ENCODE results near the gene C1orf74.

Gene C1orf74

GRCh38 chr1:209815490-209815889 is 31.1 kb upstream of the C1orf74 start:
- H3K4me1 ChIP-seq (ENCODE audit: insufficient read depth, insufficient read length), result peaks cover 3% of the 10 kb centered on the region
- DNase-seq (ENCODE audit: low read depth, low spot score), result no peak
- H3K27me3 ChIP-seq (ENCODE audit: insufficient read depth, insufficient read length), result no peaks in the 10 kb centered on the region
- no peaks in the 10 kb centered on the region for H3K9me3 ChIP-seq (ENCODE audit: insufficient read depth, low read length)
- no peak overlapping the region for H3K4me3 ChIP-seq (ENCODE audit: insufficient read length, low read depth)
- no peak overlapping the region for H3K9ac ChIP-seq (ENCODE audit: insufficient read length, low read depth)
- TF ChIP-seq ZNF274 (IDR thresholded peaks at IDR 0.05; ENCODE audit: low read depth, low read length) (no peak), YY1 (IDR thresholded peaks at IDR 0.05; ENCODE audit: insufficient read depth, insufficient read length) (no peak), SUZ12 (IDR thresholded peaks at IDR 0.05; ENCODE audit: extremely low read depth, insufficient read depth, insufficient read length) (no peak)
- H3K36me3 ChIP-seq (ENCODE audit: insufficient read depth, insufficient read length, low read length), result no peaks in the 10 kb centered on the region

GRCh38 chr1:209813902-209814301 is 29.5 kb upstream of the C1orf74 start:
- H3K27me3 ChIP-seq (ENCODE audit: insufficient read depth, insufficient read length), result no peaks in the 10 kb centered on the region
- no peaks in the 10 kb centered on the region for H3K36me3 ChIP-seq (ENCODE audit: insufficient read depth, insufficient read length, low read length)
- H3K9ac ChIP-seq (ENCODE audit: insufficient read length, low read depth), result no peak overlapping the region
- no peak for TF ChIP-seq ZNF274 (IDR thresholded peaks at IDR 0.05; ENCODE audit: low read depth, low read length)
- no peak for TF ChIP-seq YY1 (IDR thresholded peaks at IDR 0.05; ENCODE audit: insufficient read depth, insufficient read length)
- TF ChIP-seq SUZ12 (IDR thresholded peaks at IDR 0.05; ENCODE audit: extremely low read depth, insufficient read depth, insufficient read length), result no peak
- no peaks in the 10 kb centered on the region for H3K9me3 ChIP-seq (ENCODE audit: insufficient read depth, low read length)
- no peak overlapping the region for H3K4me3 ChIP-seq (ENCODE audit: insufficient read length, low read depth)
- no peak for DNase-seq (ENCODE audit: low read depth, low spot score)
- peaks cover 3% of the 10 kb centered on the region for H3K4me1 ChIP-seq (ENCODE audit: insufficient read depth, insufficient read length)

DNA sequence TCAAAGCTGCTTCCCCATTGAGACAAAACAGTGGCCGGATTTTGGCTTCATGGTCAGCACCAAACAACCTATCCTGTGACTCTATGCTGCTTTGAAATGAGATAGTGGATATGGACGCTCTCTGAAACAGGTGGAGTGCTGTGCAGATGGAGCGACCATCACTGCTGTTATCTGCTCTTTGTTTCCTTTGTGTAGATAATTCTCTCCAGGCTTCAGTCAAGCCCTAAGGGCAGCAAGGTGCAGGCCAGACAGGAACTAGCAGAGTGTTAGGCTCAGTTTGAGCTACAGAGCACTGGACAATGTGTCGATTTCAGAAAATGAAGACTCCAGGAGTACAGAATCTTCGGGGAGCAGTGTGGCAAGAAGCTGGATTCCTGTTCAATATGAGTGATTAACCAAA is 26.4 kb upstream of the C1orf74 start:
- Histone ChIP-seq H3K9me3 (ENCODE audit: insufficient read depth, low read length) (no peaks in the 10 kb centered on the region), H3K27me3 (ENCODE audit: insufficient read depth, insufficient read length) (no peaks in the 10 kb centered on the region), H3K9ac (ENCODE audit: insufficient read length, low read depth) (no peak overlapping the region), H3K36me3 (ENCODE audit: insufficient read depth, insufficient read length, low read length) (no peaks in the 10 kb centered on the region), H3K4me3 (ENCODE audit: insufficient read length, low read depth) (no peak overlapping the region), H3K4me1 (ENCODE audit: insufficient read depth, insufficient read length) (peaks cover 2% of the 10 kb centered on the region)
- TF ChIP-seq ZNF274 (IDR thresholded peaks at IDR 0.05; ENCODE audit: low read depth, low read length) (no peak), SUZ12 (IDR thresholded peaks at IDR 0.05; ENCODE audit: extremely low read depth, insufficient read depth, insufficient read length) (no peak), YY1 (IDR thresholded peaks at IDR 0.05; ENCODE audit: insufficient read depth, insufficient read length) (no peak)
- no peak for DNase-seq (ENCODE audit: low read depth, low spot score)

DNA sequence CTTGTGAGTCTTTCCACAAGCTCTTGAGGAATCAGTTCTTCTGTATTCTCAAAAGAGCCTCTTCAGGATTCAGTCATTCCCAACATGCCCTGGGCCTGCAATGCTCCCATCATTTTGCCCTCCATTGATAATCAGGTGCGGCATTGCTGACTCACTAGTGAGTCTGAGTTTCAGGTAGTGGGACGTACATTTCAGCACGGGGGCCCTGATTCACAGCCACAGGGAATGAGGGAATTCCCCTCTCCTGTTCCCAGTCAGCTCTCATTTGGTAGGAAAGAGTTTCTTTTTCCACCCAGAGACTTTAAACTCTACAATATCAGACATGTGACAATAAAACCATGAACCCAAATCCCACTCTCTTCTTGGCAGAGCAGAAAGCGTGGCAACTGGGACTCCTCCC is 25.3 kb upstream of the C1orf74 start:
- Histone ChIP-seq H3K9ac (ENCODE audit: insufficient read length, low read depth) (no peak overlapping the region), H3K27me3 (ENCODE audit: insufficient read depth, insufficient read length) (no peaks in the 10 kb centered on the region), H3K36me3 (ENCODE audit: insufficient read depth, insufficient read length, low read length) (no peaks in the 10 kb centered on the region), H3K4me3 (ENCODE audit: insufficient read length, low read depth) (no peak overlapping the region), H3K4me1 (ENCODE audit: insufficient read depth, insufficient read length) (peaks cover 3% of the 10 kb centered on the region), H3K9me3 (ENCODE audit: insufficient read depth, low read length) (no peaks in the 10 kb centered on the region)
- no peak for DNase-seq (ENCODE audit: low read depth, low spot score)
- TF ChIP-seq SUZ12 (IDR thresholded peaks at IDR 0.05; ENCODE audit: extremely low read depth, insufficient read depth, insufficient read length), result no peak
- TF ChIP-seq ZNF274 (IDR thresholded peaks at IDR 0.05; ENCODE audit: low read depth, low read length), result no peak
- TF ChIP-seq YY1 (IDR thresholded peaks at IDR 0.05; ENCODE audit: insufficient read depth, insufficient read length), result no peak

- Histone ChIP-seq H3K4me1 (ENCODE audit: insufficient read depth, insufficient read length) (peaks cover 3% of the 10 kb centered on the region), H3K27me3 (ENCODE audit: insufficient read depth, insufficient read length) (no peaks in the 10 kb centered on the region), H3K4me3 (ENCODE audit: insufficient read length, low read depth) (no peak overlapping the region), H3K9ac (ENCODE audit: insufficient read length, low read depth) (no peak overlapping the region), H3K9me3 (ENCODE audit: insufficient read depth, low read length) (no peaks in the 10 kb centered on the region), H3K36me3 (ENCODE audit: insufficient read depth, insufficient read length, low read length) (no peaks in the 10 kb centered on the region)
- no peak for DNase-seq (ENCODE audit: low read depth, low spot score)
- TF ChIP-seq YY1 (IDR thresholded peaks at IDR 0.05; ENCODE audit: insufficient read depth, insufficient read length), result no peak
- TF ChIP-seq SUZ12 (IDR thresholded peaks at IDR 0.05; ENCODE audit: extremely low read depth, insufficient read depth, insufficient read length), result no peak
- no peak for TF ChIP-seq ZNF274 (IDR thresholded peaks at IDR 0.05; ENCODE audit: low read depth, low read length)
Measured at GRCh38 chr1:209808059-209808581, 23.8 kb upstream of the C1orf74 start.

DNA sequence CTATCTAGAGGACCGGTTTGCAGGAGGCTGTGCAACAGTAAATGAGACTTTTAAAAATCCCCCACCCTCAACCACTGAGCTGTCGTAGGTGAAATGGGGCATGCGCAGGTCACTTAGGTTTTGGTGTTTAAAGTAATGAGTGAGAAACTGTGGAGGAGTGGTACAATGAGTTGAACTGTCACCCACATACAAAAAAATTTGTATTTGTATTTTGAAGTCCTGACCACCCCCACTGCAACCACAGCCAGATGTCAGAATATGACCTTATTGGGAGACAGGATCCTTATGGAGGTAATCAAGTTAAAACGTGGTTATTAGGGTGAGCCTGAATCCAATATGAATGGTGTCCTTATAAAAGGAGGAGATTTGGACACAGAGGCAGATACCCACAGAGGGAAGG is 23.1 kb upstream of the C1orf74 start:
- H3K9me3 ChIP-seq (ENCODE audit: insufficient read depth, low read length), result no peaks in the 10 kb centered on the region
- TF ChIP-seq ZNF274 (IDR thresholded peaks at IDR 0.05; ENCODE audit: low read depth, low read length) (no peak), SUZ12 (IDR thresholded peaks at IDR 0.05; ENCODE audit: extremely low read depth, insufficient read depth, insufficient read length) (no peak), YY1 (IDR thresholded peaks at IDR 0.05; ENCODE audit: insufficient read depth, insufficient read length) (no peak)
- no peaks in the 10 kb centered on the region for H3K36me3 ChIP-seq (ENCODE audit: insufficient read depth, insufficient read length, low read length)
- no peaks in the 10 kb centered on the region for H3K27me3 ChIP-seq (ENCODE audit: insufficient read depth, insufficient read length)
- H3K9ac ChIP-seq (ENCODE audit: insufficient read length, low read depth), result peak overlapping the region; percentile 37
- DNase-seq (ENCODE audit: low read depth, low spot score), result no peak
- no peak overlapping the region for H3K4me3 ChIP-seq (ENCODE audit: insufficient read length, low read depth)
- peaks cover 3% of the 10 kb centered on the region for H3K4me1 ChIP-seq (ENCODE audit: insufficient read depth, insufficient read length)

DNA sequence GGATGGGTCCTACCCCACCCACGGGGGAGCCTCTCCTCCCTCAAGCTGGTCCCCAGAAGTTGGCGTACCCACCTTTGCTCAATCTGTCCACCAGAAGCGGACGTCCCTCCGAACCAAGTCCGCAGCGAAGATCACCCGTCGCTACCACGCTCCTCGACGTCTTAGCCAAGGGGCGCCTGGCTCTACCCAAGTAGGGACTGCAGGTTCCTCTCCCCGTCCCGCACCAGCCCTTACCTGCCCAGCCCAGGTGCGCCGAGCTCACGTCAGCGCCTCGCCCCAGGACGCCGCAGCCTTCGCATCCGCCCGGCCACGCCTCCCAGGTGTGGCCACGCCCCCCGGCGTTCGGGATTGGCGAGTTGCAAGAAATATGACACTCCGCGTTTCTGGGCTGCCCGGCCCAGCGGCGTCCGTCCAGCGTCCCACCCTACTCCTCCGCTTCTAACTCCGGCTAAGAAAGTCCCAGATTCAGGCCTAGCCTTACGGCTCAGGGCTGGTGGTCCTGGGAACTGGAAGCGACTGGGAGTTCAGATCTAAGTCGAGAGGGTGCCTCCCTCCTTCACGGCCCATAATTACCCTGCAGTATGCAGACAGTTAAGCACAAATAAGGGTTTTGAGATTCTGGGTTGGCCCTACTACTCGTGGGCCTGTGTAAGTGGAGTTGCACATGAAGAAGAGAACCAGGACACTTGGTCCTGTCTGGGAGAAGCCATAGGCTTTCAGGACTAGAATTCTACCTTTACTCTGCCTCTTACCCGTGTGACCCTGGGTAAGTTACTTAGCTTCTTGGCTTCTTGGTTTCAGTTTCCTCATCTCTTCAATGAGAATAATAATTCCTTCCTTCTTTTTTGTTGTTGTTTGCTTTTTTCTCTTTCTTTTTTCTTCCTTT is 21.8 kb upstream of the C1orf74 start, which contains the start of gene IRF6:
IRF6 (minus strand) TSS at position 268 of the 886 bp plus-strand sequence. CDS start 4,729 bp downstream, outside the sequence.
- Histone ChIP-seq H3K9ac (ENCODE audit: insufficient read length, low read depth) (peak within 1 kb of the TSS; percentile 67), H3K27me3 (ENCODE audit: insufficient read depth, insufficient read length) (no peaks in the 10 kb centered on the region), H3K36me3 (ENCODE audit: insufficient read depth, insufficient read length, low read length) (no peaks in the 10 kb centered on the region), H3K9me3 (ENCODE audit: insufficient read depth, low read length) (no peaks in the 10 kb centered on the region), H3K4me3 (ENCODE audit: insufficient read length, low read depth) (peak within 1 kb of the TSS; percentile 62), H3K4me1 (ENCODE audit: insufficient read depth, insufficient read length) (peaks cover 3% of the 10 kb centered on the region)
- peak; percentile 95 for DNase-seq (ENCODE audit: low read depth, low spot score)
- TF ChIP-seq ZNF274 (IDR thresholded peaks at IDR 0.05; ENCODE audit: low read depth, low read length), result no peak
- TF ChIP-seq YY1 (IDR thresholded peaks at IDR 0.05; ENCODE audit: insufficient read depth, insufficient read length), result no peak
- TF ChIP-seq SUZ12 (IDR thresholded peaks at IDR 0.05; ENCODE audit: extremely low read depth, insufficient read depth, insufficient read length), result no peak

All from NT2/D1 (cell line).